Esophagus squamous epithelium (tissue), 5 donors: Measurements from ENCODE around the gene DKK3. TPM values are rescaled to one million over a fixed set of nuclear protein-coding genes. Genes with fewer than 3 reads are reported as not detected.

Experiments
- DNase-seq: peaks from one replicate; lab custom pipeline; 2025; lab: John Stamatoyannopoulos, UW
- H3K27ac ChIP-seq, 4 donors: fragments of 200-600 bp; sonication (generic); one replicate each; pipeline ENCODE4 v1.5.1; 2016 to 2019; ENCODE audit warnings: mild to moderate bottlenecking in 1 of 4
- H3K27me3 ChIP-seq, 4 donors: fragments of 200-600 bp; sonication (generic); 1 replicate in 3 of 4; 2 replicates in 1 of 4; pipeline versions ENCODE4 v1.5.1 to v1.6.0; 2017 to 2021; ENCODE audit warnings: antibody characterized with exemption in 1 of 4
- H3K36me3 ChIP-seq, 3 donors: fragments of 200-600 bp; sonication (generic); one replicate each; pipeline ENCODE4 v1.5.1; 2016 to 2019
- H3K4me1 ChIP-seq, 3 donors: fragments of 200-600 bp; sonication (generic); one replicate each; pipeline ENCODE4 v1.5.1; 2017 to 2019
- H3K4me3 ChIP-seq, 4 donors: fragments of 200-600 bp; sonication (generic); 1 replicate in 3 of 4; 2 replicates in 1 of 4; pipeline ENCODE4 v1.5.1; 2016 to 2019; ENCODE audit warnings: mild to moderate bottlenecking in 2 of 4, moderate library complexity in 1 of 4
- H3K9me3 ChIP-seq, 3 donors: fragments of 200-600 bp; sonication (generic); one replicate each; pipeline ENCODE4 v1.5.1; 2016 to 2019
- CTCF ChIP-seq, 6 experiments: fragments of 450-650 bp in 4 of 6; fragments of 200-600 bp in 2 of 6; sonication (generic) in 2 of 6; IDR thresholded peaks; one replicate each; pipeline ENCODE4 v1.5.1; 2016 to 2019; ENCODE audit warnings: antibody characterized with exemption in 6 of 6, mild to moderate bottlenecking in 4 of 6, moderate library complexity in 4 of 6
- POLR2A ChIP-seq, 4 donors: fragments of 450-650 bp; IDR thresholded peaks; one replicate each; pipeline ENCODE4 v1.6.1; 2017; ENCODE audit warnings: antibody characterized with exemption in 4 of 4, mild to moderate bottlenecking in 4 of 4, moderate library complexity in 3 of 4
- WGBS, 2 donors: methylation state at CpG; one replicate each; pipeline ENCODE4 v1.1.5; 2018; 5-methylcytosine and 5-hydroxymethylcytosine counted together
- intact Hi-C: fragments of 100-400 bp; cut with DNase I; formaldehyde crosslinking; loops from one replicate; pipeline ENCODE4 v1.15.0; 2022
- total RNA-seq, 4 donors: library from RNA; depleted of rRNA; stranded (reverse); fragments of >200 nt; gene quantifications; one replicate each; pipeline ENCODE4 v1.1.0, GENCODE V29; 2016
- donor health status: DM: yes; HTN: yes; CAD: no.

The DKK3 gene
- total RNA-seq, 4 donors from 2014 or later, result 24.8 to 112 (median 44.5) TPM

- H3K4me1 ChIP-seq, result peaks cover 0 to 36% (median 14%) of the 10 kb centered on the region in 3 donors
- no peaks in the 10 kb centered on the region for H3K9me3 ChIP-seq
- DNase-seq, result no peak
- TF ChIP-seq CTCF (IDR thresholded peaks at IDR 0.05) (no peak), POLR2A (IDR thresholded peaks at IDR 0.05) (no peak)
- H3K36me3 ChIP-seq, result no peaks in the 10 kb centered on the region
- no peaks in the 10 kb centered on the region for H3K27me3 ChIP-seq
- intact Hi-C loops, result no loop called here
- H3K4me3 ChIP-seq, result no peak overlapping the region
- WGBS, 2 donors, result 82 to 100% methylated on average over 2 to 5 of the region's 5 CpGs
- no peak overlapping the region for H3K27ac ChIP-seq
Measured at GRCh38 chr11:11983427-11983826, 25.0 kb downstream of the DKK3 start.

GRCh38 chr11:11982975-11983374, 25.5 kb downstream of the DKK3 start:
- H3K36me3 ChIP-seq, result no peaks in the 10 kb centered on the region
- H3K4me3 ChIP-seq, result no peak overlapping the region
- no peak overlapping the region for H3K27ac ChIP-seq
- DNase-seq, result no peak
- 56 to 69% methylated on average over 2 of the region's 2 CpGs for WGBS, 2 donors
- intact Hi-C loops, result no loop called here
- no peak for TF ChIP-seq CTCF (IDR thresholded peaks at IDR 0.05)
- no peak for TF ChIP-seq POLR2A (IDR thresholded peaks at IDR 0.05)
- no peaks in the 10 kb centered on the region for H3K9me3 ChIP-seq
- peaks cover 0 to 36% (median 15%) of the 10 kb centered on the region in 3 donors for H3K4me1 ChIP-seq
- H3K27me3 ChIP-seq, result no peaks in the 10 kb centered on the region

- Histone ChIP-seq H3K4me3 (no peak overlapping the region), H3K36me3 (no peaks in the 10 kb centered on the region), H3K9me3 (no peaks in the 10 kb centered on the region), H3K27me3 (no peaks in the 10 kb centered on the region), H3K4me1 (peaks cover 0 to 40% (median 20%) of the 10 kb centered on the region in 3 donors), H3K27ac (peak overlapping the region in 1 of 4 donors; percentile 31)
- 92 to 100% methylated on average over 2 of the region's 10 CpGs for WGBS, 2 donors
- intact Hi-C loops, result no loop called here
- no peak for DNase-seq
- TF ChIP-seq CTCF (IDR thresholded peaks at IDR 0.05) (no peak), POLR2A (IDR thresholded peaks at IDR 0.05) (no peak)
Measured at GRCh38 chr11:11982461-11982860, 26.0 kb downstream of the DKK3 start.

- Histone ChIP-seq H3K27ac (no peak overlapping the region), H3K36me3 (no peaks in the 10 kb centered on the region), H3K4me1 (peaks cover 2 to 46% (median 26%) of the 10 kb centered on the region in 3 donors), H3K9me3 (no peaks in the 10 kb centered on the region), H3K4me3 (no peak overlapping the region), H3K27me3 (no peaks in the 10 kb centered on the region)
- DNase-seq, result no peak
- intact Hi-C loops, result no loop called here
- WGBS, 2 donors, result 82 to 89% methylated on average over 4 to 6 of the region's 6 CpGs
- no peak for TF ChIP-seq POLR2A (IDR thresholded peaks at IDR 0.05)
- TF ChIP-seq CTCF (IDR thresholded peaks at IDR 0.05), result no peak
Measured at GRCh38 chr11:11981840-11982239, 26.6 kb downstream of the DKK3 start.

GRCh38 chr11:11981364-11981763, 27.1 kb downstream of the DKK3 start:
- no peaks in the 10 kb centered on the region for H3K9me3 ChIP-seq
- H3K4me1 ChIP-seq, result peaks cover 7 to 51% (median 31%) of the 10 kb centered on the region in 3 donors

More at GRCh38 chr11:11981364-11981763, 27.1 kb downstream of the DKK3 start:
- no peak overlapping the region for H3K4me3 ChIP-seq
- H3K27me3 ChIP-seq, result no peaks in the 10 kb centered on the region
- TF ChIP-seq POLR2A (IDR thresholded peaks at IDR 0.05) (no peak), CTCF (IDR thresholded peaks at IDR 0.05) (no peak)
- no peaks in the 10 kb centered on the region for H3K36me3 ChIP-seq
- WGBS, 2 donors, result 73% methylated on average over 2 to 5 of the region's 5 CpGs
- intact Hi-C loops, result no loop called here
- H3K27ac ChIP-seq, result no peak overlapping the region
- DNase-seq, result no peak
